Measurements from ENCODE around the gene TBKBP1. TPM values are rescaled to one million over a fixed set of nuclear protein-coding genes. Genes with fewer than 3 reads are reported as not detected.

Gene TBKBP1, protein sequence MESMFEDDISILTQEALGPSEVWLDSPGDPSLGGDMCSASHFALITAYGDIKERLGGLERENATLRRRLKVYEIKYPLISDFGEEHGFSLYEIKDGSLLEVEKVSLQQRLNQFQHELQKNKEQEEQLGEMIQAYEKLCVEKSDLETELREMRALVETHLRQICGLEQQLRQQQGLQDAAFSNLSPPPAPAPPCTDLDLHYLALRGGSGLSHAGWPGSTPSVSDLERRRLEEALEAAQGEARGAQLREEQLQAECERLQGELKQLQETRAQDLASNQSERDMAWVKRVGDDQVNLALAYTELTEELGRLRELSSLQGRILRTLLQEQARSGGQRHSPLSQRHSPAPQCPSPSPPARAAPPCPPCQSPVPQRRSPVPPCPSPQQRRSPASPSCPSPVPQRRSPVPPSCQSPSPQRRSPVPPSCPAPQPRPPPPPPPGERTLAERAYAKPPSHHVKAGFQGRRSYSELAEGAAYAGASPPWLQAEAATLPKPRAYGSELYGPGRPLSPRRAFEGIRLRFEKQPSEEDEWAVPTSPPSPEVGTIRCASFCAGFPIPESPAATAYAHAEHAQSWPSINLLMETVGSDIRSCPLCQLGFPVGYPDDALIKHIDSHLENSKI
- 3.9 and 7.0 TPM in 2 replicates for total RNA-seq

DNA sequence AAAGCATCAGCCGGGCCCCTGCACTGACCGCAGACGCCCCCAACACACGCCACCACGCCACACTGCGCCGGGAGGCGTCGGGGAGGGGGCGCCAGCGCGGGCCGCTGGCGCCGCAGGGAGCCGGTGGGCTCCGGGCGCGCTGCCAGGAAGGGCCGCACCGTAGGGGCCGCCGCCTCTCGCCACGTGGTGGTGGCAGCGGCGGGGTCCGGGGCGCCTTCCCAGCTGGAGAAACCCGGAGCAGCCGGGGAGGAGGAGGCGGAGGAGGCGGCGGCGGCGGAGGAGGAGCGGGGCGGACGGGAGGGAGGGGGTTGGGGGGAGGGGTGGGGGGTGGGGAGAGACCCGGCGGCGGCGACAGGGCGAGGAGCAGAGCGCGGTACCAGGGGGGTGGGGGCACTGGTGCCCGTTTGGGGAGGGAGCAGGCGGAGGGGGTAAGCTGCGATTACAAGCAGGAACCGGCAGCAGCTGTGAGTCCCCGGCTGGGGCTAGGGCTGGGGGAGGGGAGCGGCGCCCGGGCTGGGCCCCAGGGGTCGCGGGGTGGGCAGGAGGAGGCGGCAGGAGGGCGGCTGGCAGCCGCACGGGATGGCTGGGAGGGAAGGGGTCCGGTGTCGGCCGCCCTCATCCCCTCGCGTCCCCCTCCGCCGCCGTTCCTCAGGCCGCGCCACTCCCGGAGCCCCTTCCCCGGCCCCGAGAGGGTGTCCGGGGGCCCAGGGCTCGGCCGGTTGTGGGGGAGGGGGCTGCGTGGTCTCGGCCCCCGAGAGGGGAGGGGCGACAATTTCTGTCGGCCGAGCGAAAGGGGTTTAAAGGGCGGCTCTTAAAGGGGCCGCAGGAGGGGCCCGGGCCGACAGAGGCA, at the start of gene TBKBP1:
TSS of gene TBKBP1 (plus strand) at position 431 of the 850 bp plus-strand sequence. CDS start 1,952 bp downstream, outside the sequence.

DNA sequence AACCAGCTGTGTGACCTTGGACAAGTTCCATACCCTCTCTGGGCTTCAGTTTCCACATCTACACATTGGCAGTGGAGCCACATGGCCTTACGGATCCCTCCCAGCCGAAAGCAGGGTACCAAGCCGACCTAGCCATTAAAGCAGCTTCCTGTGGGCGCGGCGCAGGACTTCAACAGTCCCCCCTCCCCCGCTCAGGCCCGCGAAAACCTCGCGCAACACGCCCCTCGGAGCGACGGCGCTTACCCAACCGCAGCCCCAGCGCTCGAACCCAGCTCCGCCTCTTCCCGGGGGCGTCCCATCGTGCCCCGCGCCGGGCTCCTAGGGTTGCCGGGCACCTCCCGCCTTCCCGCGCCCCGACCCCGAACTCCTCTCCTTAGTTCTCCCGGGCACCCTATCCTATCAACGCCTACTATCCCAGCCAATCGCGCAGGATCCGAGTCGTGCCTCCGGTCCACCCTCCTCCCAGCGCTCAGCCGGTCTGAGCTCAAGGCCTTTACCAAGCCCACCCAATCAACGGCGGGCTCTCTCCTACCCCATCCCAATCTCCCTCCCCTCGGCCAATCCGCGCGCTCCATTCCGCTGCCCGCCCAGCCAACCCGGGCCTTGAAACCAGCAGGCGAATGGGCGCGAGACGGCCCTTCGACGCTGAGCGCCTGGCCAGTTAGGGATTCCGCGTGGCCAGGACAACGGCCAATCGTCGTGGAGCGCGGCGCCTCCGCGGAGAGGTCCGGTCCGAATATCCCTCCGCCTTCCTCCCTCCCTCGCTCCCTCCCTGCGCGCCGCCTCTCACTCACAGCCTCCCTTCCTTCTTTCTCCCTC, 44.6 kb upstream of the TBKBP1 start, which contains the start of gene KPNB1:
TSS of gene KPNB1 (plus strand) at position 767 of the 819 bp plus-strand sequence. CDS start 326 bp downstream, outside the sequence.

DNA sequence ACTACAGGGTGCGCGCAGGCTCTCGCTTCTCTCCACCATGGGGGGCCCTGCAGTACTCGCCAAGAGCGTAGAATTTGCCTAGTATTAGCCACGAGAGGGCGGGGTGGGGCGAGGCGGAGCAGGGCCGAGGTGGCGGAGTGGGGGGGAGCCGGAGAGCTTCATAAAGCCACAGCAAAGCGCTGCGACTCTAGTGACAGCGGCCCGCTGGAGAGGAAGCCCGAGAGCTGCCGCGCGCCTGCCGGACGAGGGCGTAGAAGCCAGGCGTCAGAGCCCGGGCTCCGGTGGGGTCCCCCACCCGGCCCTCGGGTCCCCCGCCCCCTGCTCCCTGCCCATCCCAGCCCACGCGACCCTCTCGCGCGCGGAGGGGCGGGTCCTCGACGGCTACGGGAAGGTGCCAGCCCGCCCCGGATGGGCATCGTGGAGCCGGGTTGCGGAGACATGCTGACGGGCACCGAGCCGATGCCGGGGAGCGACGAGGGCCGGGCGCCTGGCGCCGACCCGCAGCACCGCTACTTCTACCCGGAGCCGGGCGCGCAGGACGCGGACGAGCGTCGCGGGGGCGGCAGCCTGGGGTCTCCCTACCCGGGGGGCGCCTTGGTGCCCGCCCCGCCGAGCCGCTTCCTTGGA, 39.2 kb downstream of the TBKBP1 start, which contains the start of gene TBX21:
TSS of gene TBX21 (plus strand) at position 190 of the 627 bp plus-strand sequence. CDS start at position 409, 219 bp downstream.

Other genes with a start within 250 kb of the TBKBP1 start
- 19.5 and 34.6 TPM in 2 replicates for gene NPEPPS, start 163.1 kb upstream of the TBKBP1 start, total RNA-seq
- gene KPNB1, start 44.2 kb upstream of the TBKBP1 start, total RNA-seq: 193 and 259 TPM in 2 replicates
- not detected in 2 replicates for gene TBX21, start 39.1 kb downstream of the TBKBP1 start, total RNA-seq
- 0.76 and 9.8 TPM in 2 replicates for gene OSBPL7, start 127.6 kb downstream of the TBKBP1 start, total RNA-seq
- gene MRPL10, start 137.4 kb downstream of the TBKBP1 start, total RNA-seq: 38.5 and 46.5 TPM in 2 replicates
- not detected in 2 replicates for gene LRRC46, start 137.5 kb downstream of the TBKBP1 start, total RNA-seq
- gene SCRN2, start 147.1 kb downstream of the TBKBP1 start, total RNA-seq: 33.9 and 41.2 TPM in 2 replicates
- gene SP6, start 157.0 kb downstream of the TBKBP1 start, total RNA-seq: 2.3 and 2.5 TPM in 2 replicates
- gene SP2, start 202.1 kb downstream of the TBKBP1 start, total RNA-seq: 1.3 and 2.7 TPM in 2 replicates
- gene PNPO, start 247.4 kb downstream of the TBKBP1 start, total RNA-seq: 50.2 and 69.3 TPM in 2 replicates

All from hair follicular keratinocyte (primary cell).